Occipital lobe (tissue), 2 donors: ENCODE results near the gene EIF3B. TPM values are rescaled to one million over a fixed set of nuclear protein-coding genes. Genes with fewer than 3 reads are reported as not detected.
"Not testable (repeated sequence)": the region's sequence is repeated elsewhere in the genome, so short reads cannot be mapped to it uniquely, and the experiment has no call there.

ENCODE experiments used
- DNase-seq: peaks from one replicate; lab custom pipeline; 2025; lab: John Stamatoyannopoulos, UW
- total RNA-seq: library from RNA; depleted of rRNA; stranded (reverse); fragments of >200 nt; gene quantifications from one replicate; pipeline ENCODE4 v1.2.3, GENCODE V29; 2014

The EIF3B gene
- total RNA-seq, 1 donor from 2014 or later: 63.0 TPM

GRCh38 chr7:2347351-2348063, 7.1 kb upstream of the EIF3B start:
- not testable (repeated sequence) for DNase-seq

- DNase-seq: no peak
Measured at GRCh38 chr7:2350055-2350454, 4.6 kb upstream of the EIF3B start.

- no peak for DNase-seq
Measured at GRCh38 chr7:2350861-2351260, 3.8 kb upstream of the EIF3B start.

GRCh38 chr7:2353113-2353935, 1.3 kb upstream of the EIF3B start:
- DNase-seq: no peak

- DNase-seq: no peak
Measured at GRCh38 chr7:2353936-2354185, 766 bp upstream of the EIF3B start.

GRCh38 chr7:2354939-2355704, 495 bp downstream of the EIF3B start:
- no peak for DNase-seq

GRCh38 chr7:2355705-2356008, 1.0 kb downstream of the EIF3B start:
- no peak for DNase-seq

- DNase-seq: no peak
Measured at GRCh38 chr7:2357165-2357564, 2.5 kb downstream of the EIF3B start.

- no peak for DNase-seq
Measured at GRCh38 chr7:2357571-2357970, 2.9 kb downstream of the EIF3B start.

GRCh38 chr7:2358968-2359527, 4.4 kb downstream of the EIF3B start:
- no peak for DNase-seq

- DNase-seq: no peak
Measured at GRCh38 chr7:2359610-2360009, 5.0 kb downstream of the EIF3B start.

- DNase-seq: no peak
Measured at GRCh38 chr7:2360796-2361195, 6.2 kb downstream of the EIF3B start.

GRCh38 chr7:2362385-2363088, 7.9 kb downstream of the EIF3B start:
- no peak for DNase-seq

- DNase-seq: no peak
Measured at GRCh38 chr7:2369139-2369538, 14.5 kb downstream of the EIF3B start.

- DNase-seq: no peak
Measured at GRCh38 chr7:2371329-2371728, 16.7 kb downstream of the EIF3B start.

GRCh38 chr7:2372724-2373123, 18.1 kb downstream of the EIF3B start:
- no peak for DNase-seq

GRCh38 chr7:2373124-2373556, 18.5 kb downstream of the EIF3B start:
- no peak for DNase-seq

- no peak for DNase-seq
Measured at GRCh38 chr7:2373646-2374045, 19.0 kb downstream of the EIF3B start.

- no peak for DNase-seq
Measured at GRCh38 chr7:2374401-2374800, 19.8 kb downstream of the EIF3B start.

- DNase-seq: no peak
Measured at GRCh38 chr7:2374830-2375728, 20.5 kb downstream of the EIF3B start.
